Cardiac septum (tissue), 1 donor: ENCODE data around the gene GRIA1. TPM values are rescaled to one million over a fixed set of nuclear protein-coding genes. Genes with fewer than 3 reads are reported as not detected.

Experiments used
- DNase-seq: peaks from one replicate; pipeline ENCODE4 v3.0.0-alpha.2; 2020; ENCODE audit warnings: low spot score
- intact Hi-C: fragments of 100-400 bp; cut with DNase I; formaldehyde crosslinking; loops from one replicate; pipeline ENCODE4 v1.14.0; 2022
- long read RNA-seq: library from polyadenylated mRNA; unstranded; transcript quantifications from one replicate; pipeline ENCODE4 v2.0.0, GENCODE V29; 2021
- total RNA-seq: library from RNA; stranded (reverse); fragmentation: NEBNext Ultra II Directional; extraction: Animal tissue kit (Norgen Biotek cat#: 25700); gene quantifications from one replicate; pipeline ENCODE4 v1.2.1, GENCODE V29; 2021
- donor health status: DM: no; HTN: no; CAD: no.

Gene GRIA1
- total RNA-seq = 0.30 TPM
- long read RNA-seq = 0 reads

DNA sequence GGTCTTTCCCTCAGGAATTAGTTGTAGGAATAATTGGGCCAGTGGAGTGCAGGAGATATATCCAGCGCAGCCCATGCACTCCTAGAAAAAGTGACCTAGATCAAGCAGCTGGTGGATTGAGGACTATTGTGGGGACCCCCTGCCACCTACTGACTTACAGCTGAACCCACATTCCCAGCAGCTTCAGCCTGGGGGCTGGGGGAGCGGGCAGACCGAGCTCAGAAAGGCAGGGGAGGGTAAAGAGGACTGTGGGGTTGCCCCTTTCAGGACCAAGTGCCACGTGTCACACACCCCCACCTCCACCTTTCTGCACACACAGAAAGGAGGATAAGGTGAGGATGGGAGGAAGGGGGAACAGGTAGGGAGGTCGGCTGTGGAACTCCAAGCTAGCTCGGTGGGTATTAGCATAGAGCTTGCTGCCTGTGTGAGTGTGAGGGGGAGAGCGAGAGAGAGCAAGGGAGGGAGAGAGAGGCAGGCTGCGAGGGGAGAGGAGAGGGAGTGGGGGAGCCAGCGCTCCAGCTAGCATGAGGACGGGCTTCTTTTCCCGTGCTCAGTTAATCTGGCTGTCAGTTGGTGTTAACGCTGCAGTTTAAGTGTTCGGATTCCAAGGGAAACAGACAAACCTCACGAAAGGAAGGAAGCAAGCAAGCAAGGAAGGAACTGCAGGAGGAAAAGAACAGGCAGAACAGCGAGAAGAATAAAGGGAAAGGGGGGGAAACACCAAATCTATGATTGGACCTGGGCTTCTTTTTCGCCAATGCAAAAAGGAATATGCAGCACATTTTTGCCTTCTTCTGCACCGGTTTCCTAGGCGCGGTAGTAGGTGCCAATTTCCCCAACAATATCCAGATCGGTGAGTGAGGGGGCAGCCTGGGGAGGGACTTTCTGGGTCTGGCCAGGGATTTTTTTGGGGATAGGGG, at the start of gene GRIA1:
GRIA1 (plus strand) TSS at position 553 of the 920 bp plus-strand sequence.
- intact Hi-C loops = no loop called here
- DNase-seq = no peak

DNA sequence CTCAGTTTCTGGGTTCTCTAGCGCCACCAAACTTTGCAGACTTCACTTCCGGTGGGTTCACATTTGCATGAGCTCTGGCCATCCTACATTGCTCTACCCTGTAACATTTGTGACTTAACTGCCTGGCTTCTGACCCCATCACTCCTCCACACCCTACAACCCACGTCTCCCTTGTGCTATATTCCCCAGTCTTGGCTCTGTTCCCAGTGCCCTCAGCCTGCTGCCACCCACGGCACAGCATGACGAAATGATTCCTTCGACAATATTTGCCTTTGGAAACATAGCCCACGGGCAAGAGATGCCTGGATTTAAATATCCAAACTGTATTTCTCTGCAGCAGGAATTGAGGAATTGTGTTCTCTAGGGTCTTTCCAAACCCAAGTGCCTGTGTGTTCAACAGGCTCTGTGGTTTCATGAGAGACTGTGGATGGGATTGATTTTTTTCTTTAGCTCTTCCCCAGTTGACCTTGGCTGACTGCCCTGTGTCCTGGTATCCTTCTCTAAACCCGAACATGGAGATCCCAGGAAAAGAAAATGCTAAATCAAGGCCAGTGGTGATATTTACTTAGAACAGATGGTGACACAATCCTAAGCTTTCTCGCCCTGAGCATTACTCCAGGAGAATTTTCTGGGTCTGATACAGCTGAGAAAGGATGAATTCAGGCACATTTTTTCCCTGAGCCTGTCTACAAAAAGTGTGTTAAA, 44.4 kb upstream of the GRIA1 start:
- no peak for DNase-seq
- intact Hi-C loops = no loop called here

DNA sequence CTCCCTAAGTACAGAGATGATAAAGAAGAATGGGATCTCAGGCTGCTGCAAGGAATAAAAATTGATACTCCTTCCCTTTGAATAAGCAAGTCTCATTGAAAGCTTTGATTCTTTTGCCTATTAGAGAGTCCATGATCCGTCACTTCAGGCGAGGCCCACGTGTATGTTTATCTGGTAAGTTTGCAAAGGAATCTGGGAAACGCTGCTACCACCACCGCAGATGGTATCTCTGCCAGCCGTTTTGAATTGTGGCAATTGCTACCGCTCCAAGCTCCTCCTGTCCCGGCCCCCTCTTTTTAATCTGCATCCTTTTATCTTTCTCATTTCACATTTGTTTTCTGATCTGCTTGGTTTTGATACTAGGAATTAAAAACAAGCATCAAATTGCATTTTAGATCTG, 42.9 kb upstream of the GRIA1 start:
- DNase-seq = no peak
- intact Hi-C loops = no loop called here

DNA sequence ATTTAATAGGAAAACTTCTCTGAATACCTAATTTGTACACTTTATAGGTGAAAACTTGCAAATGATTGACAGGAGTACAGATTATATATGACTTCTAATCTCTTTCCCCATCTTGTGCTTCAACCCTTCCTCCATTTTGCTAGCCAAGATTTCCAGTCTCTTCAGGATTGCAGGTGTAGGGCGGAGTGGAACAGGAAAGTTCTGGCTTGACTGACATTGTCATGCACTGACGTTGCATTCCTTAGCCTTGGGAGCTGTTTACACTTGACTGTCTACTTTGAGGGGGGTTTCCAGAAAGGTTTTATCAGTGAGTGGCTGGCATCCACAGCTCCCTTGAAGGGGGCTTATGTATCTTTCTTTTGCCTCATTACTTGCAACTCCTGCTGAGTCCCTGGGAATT, 34.1 kb upstream of the GRIA1 start:
- intact Hi-C loops = no loop called here
- DNase-seq = no peak

DNA sequence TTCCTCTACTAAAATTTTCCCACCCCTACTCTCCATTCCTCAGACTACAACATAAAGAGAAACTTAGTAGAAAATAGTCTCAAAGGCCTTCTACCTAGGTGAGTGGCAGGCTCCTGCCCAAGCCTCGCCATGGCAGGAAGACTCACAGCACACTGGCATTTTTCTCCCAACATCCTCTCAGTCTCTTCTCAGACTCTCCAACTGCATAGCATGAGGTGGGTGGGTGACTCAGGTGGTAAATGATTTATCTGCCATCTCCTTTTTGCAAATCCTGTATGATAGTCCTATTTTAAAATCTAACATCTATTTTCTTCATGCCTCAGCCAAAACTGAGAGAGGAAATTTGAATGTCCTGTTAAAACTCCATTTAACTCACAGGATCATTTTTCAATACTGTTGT, 33.5 kb upstream of the GRIA1 start:
- intact Hi-C loops = no loop called here
- no peak for DNase-seq

DNA sequence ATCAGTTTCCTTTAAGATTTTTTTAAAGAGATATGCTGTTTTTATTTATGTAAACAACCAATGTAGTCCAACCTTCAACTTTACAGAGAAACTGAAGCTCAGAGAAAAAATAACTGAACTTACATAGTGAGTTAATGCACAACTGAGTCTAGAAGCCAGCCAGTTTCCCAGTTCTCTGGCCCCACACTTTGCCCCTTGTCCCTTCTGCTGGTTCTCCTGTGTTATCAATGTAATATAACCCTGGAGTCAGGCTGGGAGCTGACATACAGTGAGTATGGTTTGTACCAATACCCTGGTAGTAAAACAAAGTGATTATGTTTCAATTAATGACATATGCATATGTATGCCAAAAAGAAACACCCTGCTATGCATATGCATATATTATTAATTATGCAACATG, 32.2 kb upstream of the GRIA1 start:
- no peak for DNase-seq
- intact Hi-C loops = no loop called here

DNA sequence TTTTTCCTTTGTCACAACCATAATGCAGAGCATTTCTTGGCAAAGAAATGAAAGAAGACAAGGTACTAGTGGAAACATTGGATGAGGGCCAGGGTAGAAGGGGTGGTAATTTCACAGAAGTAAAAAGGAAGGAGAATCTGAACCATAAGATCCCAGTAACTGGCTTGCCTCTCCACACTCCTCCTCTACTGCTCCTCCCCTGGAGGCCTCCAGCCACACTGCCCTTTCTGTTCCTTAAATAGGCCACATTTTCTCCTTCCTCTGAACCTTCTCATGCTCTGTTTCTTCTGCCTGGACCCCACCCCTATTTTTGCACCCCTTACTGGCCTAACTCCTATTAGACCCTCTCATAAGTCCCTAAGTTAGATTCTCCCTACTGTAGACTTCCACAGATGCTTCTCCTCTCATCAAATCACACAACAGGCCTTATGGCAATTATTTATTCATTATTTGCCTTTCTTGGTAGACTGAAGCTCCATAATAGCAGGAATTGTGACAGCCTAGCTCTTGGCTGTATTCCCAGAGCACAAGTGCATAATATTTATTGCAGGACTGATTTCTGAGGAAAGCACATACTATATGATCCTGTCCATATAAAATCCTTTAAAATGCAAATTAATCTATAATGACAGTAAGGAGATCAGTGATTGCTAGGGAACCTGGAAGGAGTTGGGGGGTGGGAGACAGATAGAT, 31.3 kb upstream of the GRIA1 start:
- no peak for DNase-seq

DNA sequence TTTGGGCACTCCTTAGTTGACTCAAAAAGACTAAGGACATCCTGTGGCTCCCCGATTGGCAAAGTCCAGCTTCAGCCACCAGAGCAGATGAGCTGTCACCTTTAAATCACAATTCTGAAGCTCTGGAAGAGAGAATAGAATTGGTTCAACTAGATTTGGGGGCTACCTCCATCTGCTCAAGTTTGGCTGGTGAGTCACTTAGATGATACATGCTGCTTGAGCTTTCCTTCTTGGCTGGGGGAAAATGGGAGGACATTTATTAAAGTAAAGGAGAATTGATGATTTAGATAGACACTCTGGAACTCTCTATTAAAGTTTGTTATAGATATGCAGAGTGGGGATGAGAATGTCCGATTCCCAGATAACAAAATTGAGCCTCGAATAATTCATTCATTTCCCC, 30.0 kb upstream of the GRIA1 start:
- intact Hi-C loops = no loop called here
- no peak for DNase-seq

More for the DNA sequence above, 31.3 kb upstream of the GRIA1 start:
- intact Hi-C loops = no loop called here

DNA sequence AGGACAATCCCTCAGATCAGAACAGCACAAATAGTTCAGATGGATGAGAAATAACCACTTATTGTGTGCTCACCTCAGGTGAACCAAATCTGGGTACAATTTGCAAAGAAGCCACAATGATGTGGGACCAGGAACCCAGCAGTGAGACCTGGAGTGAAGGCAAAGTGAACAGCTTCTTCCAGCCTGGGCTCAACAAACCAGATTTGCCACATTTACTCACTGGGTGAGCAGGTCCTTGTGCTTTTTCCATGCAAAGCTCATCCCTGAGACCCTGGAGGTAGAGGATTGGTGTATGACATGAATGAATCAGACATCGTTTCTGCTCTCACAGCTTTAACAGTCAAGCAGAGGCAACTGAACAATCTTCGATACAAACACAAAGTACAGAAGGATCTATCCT, 29.1 kb upstream of the GRIA1 start:
- intact Hi-C loops = no loop called here
- DNase-seq = no peak

DNA sequence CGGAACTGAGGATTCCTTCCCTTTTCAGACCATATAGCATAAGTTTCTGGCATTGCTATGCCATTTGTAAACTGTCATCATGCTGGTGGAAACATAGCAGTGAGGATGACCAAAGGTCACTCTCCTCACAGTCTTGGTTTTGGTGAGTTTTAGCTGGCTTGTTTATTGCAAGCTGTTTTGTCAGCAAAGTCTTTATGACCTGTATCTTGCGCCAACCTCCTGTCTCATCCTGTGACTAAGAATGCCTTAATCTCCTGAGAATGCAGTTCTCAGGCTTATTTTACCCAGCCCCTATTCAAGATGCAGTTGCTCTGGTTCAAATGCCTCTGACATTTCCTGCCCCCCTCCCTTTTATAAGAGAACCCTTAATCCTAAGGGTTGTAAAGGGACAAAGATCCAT, 26.7 kb upstream of the GRIA1 start:
- intact Hi-C loops = no loop called here
- no peak for DNase-seq

DNA sequence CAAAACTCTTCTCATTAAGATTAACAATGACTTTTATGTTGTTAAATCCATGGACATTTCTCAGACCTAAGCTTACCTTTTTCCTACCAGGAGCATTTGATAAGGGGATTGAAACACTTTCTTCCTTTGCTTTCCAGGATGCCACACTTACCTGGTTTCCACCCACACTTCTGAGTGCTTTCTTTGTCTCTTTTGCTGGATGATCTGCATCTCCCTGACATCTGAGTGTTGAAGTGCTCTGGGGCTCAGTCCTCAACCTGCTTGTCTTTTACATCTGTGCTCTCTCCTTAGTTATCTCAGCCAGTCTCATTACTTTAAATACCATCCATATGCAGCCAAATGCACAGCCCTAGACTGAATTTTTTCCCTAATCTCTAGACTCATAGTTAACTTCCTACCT, 22.9 kb upstream of the GRIA1 start:
- DNase-seq = no peak
- intact Hi-C loops = no loop called here

DNA sequence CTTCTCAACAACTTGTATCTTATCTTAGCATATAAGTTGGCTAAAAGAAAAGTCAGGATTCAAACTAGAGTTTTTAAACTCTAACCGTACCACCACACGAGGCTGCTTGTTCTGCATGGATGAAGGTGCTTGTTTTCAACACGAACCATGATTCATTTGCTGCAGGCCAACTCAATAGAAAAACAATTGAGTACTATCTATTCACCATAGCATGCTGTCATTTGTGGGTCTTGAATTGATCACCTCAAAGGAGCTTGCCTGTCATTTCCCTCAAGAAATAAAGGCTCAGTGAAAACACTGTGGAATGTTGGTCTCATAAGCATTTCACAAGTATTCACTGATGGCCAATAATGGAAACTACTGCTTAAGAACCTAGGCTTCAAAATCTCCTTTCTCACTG, 21.0 kb upstream of the GRIA1 start:
- intact Hi-C loops = no loop called here
- no peak for DNase-seq

DNA sequence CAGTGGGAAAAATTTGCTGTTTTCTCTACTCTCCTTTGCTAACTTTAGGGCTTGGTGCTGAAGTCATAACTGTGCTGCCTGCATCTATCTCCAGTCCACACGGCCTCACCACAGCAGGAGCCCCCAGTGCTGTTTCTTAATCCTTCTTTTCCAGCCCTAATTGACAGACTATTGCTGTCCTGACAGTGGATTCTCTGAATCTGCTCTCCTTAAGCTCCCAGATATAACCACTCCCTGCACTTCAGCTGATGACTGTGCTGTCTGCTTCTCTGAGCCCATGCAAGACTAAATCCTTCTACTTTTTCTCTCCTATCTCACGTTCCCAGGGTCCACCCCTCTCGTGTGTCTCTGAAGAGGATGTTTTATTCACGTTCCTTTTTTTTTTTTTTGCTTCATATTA, 19.7 kb upstream of the GRIA1 start:
- no peak for DNase-seq

DNA sequence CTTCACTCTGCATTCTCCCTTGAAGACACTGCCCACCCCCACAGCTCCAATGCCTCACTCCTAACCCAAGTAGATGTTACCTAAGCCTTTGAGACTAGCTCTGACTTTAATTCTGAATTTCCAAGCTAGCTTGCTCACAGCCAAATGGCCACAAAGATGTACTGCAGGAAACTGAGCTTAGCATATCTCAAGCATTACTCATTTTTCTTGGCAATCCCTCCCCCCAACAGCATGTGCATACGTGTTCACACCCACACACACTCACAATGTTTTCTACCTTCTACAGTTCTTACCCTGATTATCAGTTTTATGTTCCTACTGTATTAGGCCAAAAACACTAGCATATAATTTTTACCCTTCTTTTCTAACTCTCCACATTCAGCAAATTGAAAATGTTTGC, 13.7 kb upstream of the GRIA1 start:
- intact Hi-C loops = no loop called here

More for the DNA sequence above, 19.7 kb upstream of the GRIA1 start:
- intact Hi-C loops = no loop called here

DNA sequence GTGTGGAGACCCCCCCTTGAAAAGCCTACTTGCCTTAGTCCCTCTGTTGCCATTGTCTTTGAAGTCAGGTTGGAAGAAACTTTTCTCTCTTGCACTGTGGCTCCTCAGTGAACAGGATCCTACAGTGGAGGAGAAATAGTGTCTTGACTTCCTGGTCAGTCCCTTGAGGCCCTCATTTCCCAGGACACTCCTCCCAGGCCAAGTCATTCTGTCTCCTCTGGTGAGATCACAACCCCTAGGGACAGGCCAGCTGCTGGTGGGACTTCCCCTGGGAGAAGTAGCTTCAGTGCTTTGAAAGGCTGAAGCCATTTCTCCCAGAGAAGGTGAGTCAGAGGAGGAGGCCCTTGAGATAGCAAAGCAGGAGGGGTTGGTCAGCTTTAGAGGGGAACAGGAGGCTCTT, 10.1 kb upstream of the GRIA1 start:
- no peak for DNase-seq
- intact Hi-C loops = no loop called here

More for the DNA sequence above, 13.7 kb upstream of the GRIA1 start:
- DNase-seq = no peak

DNA sequence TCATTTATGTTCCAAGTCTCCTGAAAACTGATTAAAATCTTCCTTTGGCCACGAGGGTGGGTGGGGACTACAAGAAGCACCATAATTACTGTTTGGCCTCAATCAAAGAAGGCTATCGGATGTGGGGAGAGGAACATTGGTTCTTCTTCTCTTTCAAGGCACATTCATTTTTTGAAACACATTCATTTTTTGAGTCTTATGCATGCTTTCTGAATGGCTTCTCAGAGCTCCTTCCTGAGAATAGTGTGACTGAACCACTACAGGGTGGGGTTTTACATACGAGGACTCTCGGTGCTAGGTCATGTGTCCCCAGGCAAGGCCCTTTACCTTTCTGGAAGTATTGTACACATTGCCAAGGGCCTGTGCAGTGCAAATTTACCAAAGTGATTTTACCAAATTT, 7.0 kb upstream of the GRIA1 start:
- intact Hi-C loops = no loop called here
- no peak for DNase-seq

DNA sequence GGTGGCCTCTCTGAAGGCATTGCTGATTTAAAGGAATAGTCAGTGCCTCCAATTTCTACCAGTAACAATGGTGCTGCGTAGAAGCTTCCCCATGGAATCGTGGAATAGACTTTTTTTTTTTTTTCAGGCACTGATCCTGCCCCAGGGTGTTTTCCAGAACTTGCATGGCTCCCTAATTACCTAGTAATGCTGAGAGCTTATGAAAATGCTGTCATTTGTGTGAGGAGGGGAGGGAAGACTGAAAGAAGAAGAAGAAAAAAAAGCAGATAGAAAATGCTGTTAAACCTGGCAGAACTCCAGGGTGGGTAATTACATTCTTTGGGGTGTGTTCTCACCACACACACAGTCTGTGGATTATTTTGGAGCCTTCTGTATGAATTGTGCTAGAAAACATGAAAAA, 4.8 kb upstream of the GRIA1 start:
- DNase-seq = no peak
- intact Hi-C loops = no loop called here

DNA sequence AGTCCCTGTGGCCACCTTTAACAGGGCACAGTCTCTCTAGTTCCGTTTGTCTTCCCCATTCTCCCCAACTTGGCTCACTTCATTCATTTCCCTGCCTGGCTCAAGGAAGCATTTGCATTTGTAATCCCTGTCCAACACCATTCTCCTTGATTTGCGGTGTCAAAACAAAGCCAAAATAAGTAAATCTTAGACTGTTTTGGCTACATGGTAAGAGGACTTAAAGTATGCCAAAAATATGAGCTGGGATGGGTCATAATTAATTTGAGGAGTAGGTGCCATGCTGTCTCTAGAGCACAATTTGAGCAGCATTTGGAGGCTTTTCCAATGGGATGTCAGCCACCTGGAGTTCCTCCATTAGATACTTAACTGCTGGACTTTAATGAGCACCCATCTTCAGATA, 3.7 kb upstream of the GRIA1 start:
- no peak for DNase-seq
- intact Hi-C loops = no loop called here

DNA sequence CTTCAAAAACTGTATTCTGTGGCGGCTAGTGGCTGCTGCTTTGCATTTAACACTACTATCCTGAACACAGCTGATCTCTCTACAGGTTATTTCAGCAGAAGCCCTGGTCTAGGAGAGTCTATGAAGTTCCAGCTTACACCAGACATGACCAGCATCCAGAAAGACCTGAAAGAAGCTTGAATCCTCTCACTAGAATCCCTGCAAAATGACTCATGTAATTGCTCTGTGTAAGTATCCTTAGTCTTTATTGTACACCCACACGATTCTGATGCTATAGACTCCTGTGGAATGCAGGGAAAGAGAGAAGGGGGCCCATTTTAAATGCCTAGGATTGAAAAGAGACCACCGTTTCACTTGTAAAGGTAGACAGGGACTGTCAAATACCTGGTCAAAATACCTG, 859 bp upstream of the GRIA1 start:
- intact Hi-C loops = no loop called here
- DNase-seq = no peak

DNA sequence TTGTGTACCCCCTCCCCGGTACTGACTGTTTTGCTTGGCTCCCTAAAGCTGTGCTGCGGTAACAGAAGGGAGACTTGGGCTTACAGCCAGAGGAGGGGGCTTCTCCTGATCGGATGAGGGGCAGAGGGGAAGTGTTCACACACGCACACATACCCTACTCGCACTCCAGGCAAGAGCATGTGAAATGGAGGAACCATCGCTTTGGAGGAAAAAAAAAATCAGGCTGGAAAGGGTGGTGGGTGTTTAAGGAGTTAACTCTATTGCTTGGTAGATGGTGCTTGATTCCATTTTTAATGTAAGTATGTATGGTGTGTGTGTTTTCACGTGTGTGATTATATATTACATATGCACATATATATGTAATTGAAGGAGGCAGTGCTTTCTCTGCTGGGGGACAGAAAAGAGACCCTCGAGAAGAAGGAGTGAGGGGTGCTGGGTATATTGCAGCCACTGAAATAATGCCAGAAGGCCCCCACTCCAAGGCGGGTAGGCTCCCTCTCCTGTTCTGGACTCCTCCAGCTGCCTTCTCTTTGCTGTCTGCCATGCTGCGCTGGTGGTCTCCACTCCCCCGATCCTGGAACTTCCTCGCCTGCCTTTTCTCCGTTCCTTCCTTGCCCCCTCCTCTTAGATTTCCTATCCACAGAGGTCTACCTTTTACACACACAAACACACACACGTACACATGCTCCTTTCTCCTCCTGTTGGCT, 721 bp downstream of the GRIA1 start:
- intact Hi-C loops = no loop called here

More for the DNA sequence above, 721 bp downstream of the GRIA1 start:
- no peak for DNase-seq
